Peyer's patch (tissue), 4 donors: ENCODE measurements around the gene LDB3. TPM values are rescaled to one million over a fixed set of nuclear protein-coding genes. Genes with fewer than 3 reads are reported as not detected.

Experiments used
- DNase-seq, 3 donors: peaks; one replicate each; pipeline ENCODE4 v3.0.0-alpha.2; 2017 to 2019
- H3K27ac ChIP-seq, 4 donors: fragments of 200-600 bp; sonication (generic); one replicate each; pipeline ENCODE4 v1.5.1; 2016 to 2019
- H3K27me3 ChIP-seq, 2 donors: fragments of 200-600 bp; sonication (generic); one replicate each; pipeline ENCODE4 v1.5.1; 2019
- H3K36me3 ChIP-seq, 3 donors: fragments of 200-600 bp; sonication (generic); one replicate each; pipeline ENCODE4 v1.5.1; 2016 to 2019
- H3K4me1 ChIP-seq, 4 donors: fragments of 200-600 bp; sonication (generic); one replicate each; pipeline ENCODE4 v1.5.1; 2016 to 2019
- H3K4me3 ChIP-seq, 4 donors: fragments of 200-600 bp; sonication (generic); 1 replicate in 3 of 4; 2 replicates in 1 of 4; pipeline ENCODE4 v1.5.1; 2016 to 2019; ENCODE audit warnings: mild to moderate bottlenecking in 1 of 4
- H3K9me3 ChIP-seq, 4 donors: fragments of 200-600 bp; sonication (generic); one replicate each; pipeline ENCODE4 v1.5.1; 2016 to 2019; ENCODE audit warnings: mild to moderate bottlenecking in 1 of 4
- POLR2A ChIP-seq, 2 donors: fragments of 450-650 bp; IDR thresholded peaks; one replicate each; pipeline ENCODE4 v1.5.1; 2017; ENCODE audit warnings: antibody characterized with exemption in 2 of 2, mild to moderate bottlenecking in 2 of 2, moderate library complexity in 2 of 2
- total RNA-seq, 4 donors: library from RNA; depleted of rRNA; stranded (reverse); fragments of >200 nt; gene quantifications; one replicate each; pipeline ENCODE4 v1.1.0, GENCODE V29; 2016
- TF ChIP-seq, protein P1 (sequence below), 6 experiments: fragments of 450-650 bp in 4 of 6; fragments of 200-600 bp in 2 of 6; sonication (generic) in 1 of 6; IDR thresholded peaks; one replicate each; pipeline ENCODE4 v1.5.1; 2017 to 2019; ENCODE audit warnings: antibody characterized with exemption in 6 of 6, mild to moderate bottlenecking in 3 of 6, moderate library complexity in 1 of 6

LDB3 gene
- total RNA-seq, 4 donors from 2014 or later: 1.3 to 9.1 (median 2.3) TPM

DNA sequence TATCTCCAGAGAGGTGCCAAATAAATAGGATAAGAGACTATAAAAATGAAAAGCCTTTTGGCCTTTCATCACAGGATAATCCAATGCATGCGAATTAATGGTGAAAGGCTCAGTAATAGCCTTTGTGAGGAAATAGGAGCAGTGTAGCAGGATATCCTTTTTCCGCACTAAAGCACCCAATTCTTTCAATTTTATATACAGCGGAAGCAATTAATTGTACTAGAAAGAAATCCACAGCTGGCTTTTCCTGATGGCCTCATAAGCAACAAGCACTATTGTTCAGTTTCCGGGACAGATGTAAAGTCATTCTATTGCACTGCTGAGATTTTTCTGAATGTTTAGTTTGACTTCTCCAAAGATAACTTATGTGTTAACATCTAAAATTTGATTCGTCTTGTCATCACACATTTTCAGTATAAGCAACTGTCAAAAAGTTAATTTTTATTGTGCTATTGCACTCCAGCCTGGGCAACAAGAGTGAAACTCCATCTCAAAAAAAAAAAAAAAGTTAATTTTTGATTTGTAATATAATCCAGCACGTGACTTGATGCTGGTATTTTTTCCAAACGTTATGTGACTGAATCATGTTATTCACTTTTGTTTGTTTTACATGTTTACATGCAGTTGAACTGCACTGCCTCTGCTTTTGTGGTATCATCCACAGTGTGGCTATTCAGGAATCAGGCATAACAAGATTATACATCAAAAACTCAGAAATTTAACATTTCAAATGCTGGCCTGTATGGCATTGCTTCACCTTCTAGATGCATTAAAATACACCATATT lies 79.7 kb downstream of the LDB3 start:
- H3K4me3 ChIP-seq: no peak overlapping the region
- H3K4me1 ChIP-seq: no peaks in the 10 kb centered on the region
- no peaks in the 10 kb centered on the region for H3K27me3 ChIP-seq
- no peaks in the 10 kb centered on the region for H3K36me3 ChIP-seq
- no peak for DNase-seq
- no peaks in the 10 kb centered on the region for H3K9me3 ChIP-seq
- H3K27ac ChIP-seq: peak overlapping the region in 1 of 4 donors; percentile 31
- TF ChIP-seq POLR2A (IDR thresholded peaks at IDR 0.05): no peak
- TF ChIP-seq, protein P1, sequence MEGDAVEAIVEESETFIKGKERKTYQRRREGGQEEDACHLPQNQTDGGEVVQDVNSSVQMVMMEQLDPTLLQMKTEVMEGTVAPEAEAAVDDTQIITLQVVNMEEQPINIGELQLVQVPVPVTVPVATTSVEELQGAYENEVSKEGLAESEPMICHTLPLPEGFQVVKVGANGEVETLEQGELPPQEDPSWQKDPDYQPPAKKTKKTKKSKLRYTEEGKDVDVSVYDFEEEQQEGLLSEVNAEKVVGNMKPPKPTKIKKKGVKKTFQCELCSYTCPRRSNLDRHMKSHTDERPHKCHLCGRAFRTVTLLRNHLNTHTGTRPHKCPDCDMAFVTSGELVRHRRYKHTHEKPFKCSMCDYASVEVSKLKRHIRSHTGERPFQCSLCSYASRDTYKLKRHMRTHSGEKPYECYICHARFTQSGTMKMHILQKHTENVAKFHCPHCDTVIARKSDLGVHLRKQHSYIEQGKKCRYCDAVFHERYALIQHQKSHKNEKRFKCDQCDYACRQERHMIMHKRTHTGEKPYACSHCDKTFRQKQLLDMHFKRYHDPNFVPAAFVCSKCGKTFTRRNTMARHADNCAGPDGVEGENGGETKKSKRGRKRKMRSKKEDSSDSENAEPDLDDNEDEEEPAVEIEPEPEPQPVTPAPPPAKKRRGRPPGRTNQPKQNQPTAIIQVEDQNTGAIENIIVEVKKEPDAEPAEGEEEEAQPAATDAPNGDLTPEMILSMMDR (IDR thresholded peaks at IDR 0.05): no peak

GRCh38 chr10:86749854-86750253 lies 81.5 kb downstream of the LDB3 start:
- no peak for DNase-seq
- no peak overlapping the region for H3K4me3 ChIP-seq
- no peaks in the 10 kb centered on the region for H3K36me3 ChIP-seq
- H3K27me3 ChIP-seq: no peaks in the 10 kb centered on the region
- peaks cover 0 to 3% (median 0%) of the 10 kb centered on the region in 4 donors for H3K4me1 ChIP-seq
- TF ChIP-seq, protein P1 (IDR thresholded peaks at IDR 0.05): no peak
- TF ChIP-seq POLR2A (IDR thresholded peaks at IDR 0.05): no peak
- no peak overlapping the region for H3K27ac ChIP-seq
- no peaks in the 10 kb centered on the region for H3K9me3 ChIP-seq

DNA sequence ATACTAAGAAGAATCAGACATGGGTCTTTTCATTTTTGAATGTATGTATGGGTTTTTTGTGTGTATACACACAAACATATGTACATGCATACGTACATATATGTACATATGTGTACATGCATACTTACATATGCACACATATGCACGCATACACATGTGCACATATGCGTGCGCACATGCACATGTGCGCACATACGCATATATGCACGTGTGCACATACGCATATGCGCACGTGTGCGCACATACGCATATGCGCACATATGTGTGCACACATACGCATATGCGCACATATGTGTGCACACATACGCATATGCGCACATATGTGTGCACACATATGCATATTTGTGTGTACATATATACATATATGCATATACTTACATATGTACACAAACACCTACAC lies 83.2 kb downstream of the LDB3 start:
- Histone ChIP-seq H3K36me3 (no peaks in the 10 kb centered on the region), H3K4me1 (peaks cover 0 to 9% (median 0%) of the 10 kb centered on the region in 4 donors), H3K4me3 (no peak overlapping the region), H3K27me3 (no peaks in the 10 kb centered on the region), H3K9me3 (no peaks in the 10 kb centered on the region), H3K27ac (no peak overlapping the region)
- no peak for DNase-seq
- TF ChIP-seq, protein P1 (IDR thresholded peaks at IDR 0.05): no peak
- TF ChIP-seq POLR2A (IDR thresholded peaks at IDR 0.05): no peak

GRCh38 chr10:86752311-86752710 lies 84.0 kb downstream of the LDB3 start:
- peaks cover 0 to 9% (median 0%) of the 10 kb centered on the region in 4 donors for H3K4me1 ChIP-seq
- no peak overlapping the region for H3K4me3 ChIP-seq
- peak overlapping the region in 1 of 4 donors; percentile 2 for H3K27ac ChIP-seq
- no peaks in the 10 kb centered on the region for H3K27me3 ChIP-seq
- H3K36me3 ChIP-seq: no peaks in the 10 kb centered on the region
- TF ChIP-seq, protein P1 (IDR thresholded peaks at IDR 0.05): no peak
- no peak for TF ChIP-seq POLR2A (IDR thresholded peaks at IDR 0.05)
- peak in 2 of 3 donors; percentile 47 to 59 for DNase-seq
- no peaks in the 10 kb centered on the region for H3K9me3 ChIP-seq

GRCh38 chr10:86753051-86753450 lies 84.7 kb downstream of the LDB3 start:
- no peak for DNase-seq
- Histone ChIP-seq H3K36me3 (no peaks in the 10 kb centered on the region), H3K27me3 (no peaks in the 10 kb centered on the region), H3K4me3 (no peak overlapping the region), H3K27ac (no peak overlapping the region), H3K9me3 (no peaks in the 10 kb centered on the region), H3K4me1 (peaks cover 0 to 9% (median 3%) of the 10 kb centered on the region in 4 donors)
- no peak for TF ChIP-seq POLR2A (IDR thresholded peaks at IDR 0.05)
- TF ChIP-seq, protein P1 (IDR thresholded peaks at IDR 0.05): no peak
